Measurements from ENCODE around the gene STOML1.
"Not testable (repeated sequence)": the region's sequence is repeated elsewhere in the genome, so short reads cannot be mapped to it uniquely, and the experiment has no call there.

STOML1 gene

DNA sequence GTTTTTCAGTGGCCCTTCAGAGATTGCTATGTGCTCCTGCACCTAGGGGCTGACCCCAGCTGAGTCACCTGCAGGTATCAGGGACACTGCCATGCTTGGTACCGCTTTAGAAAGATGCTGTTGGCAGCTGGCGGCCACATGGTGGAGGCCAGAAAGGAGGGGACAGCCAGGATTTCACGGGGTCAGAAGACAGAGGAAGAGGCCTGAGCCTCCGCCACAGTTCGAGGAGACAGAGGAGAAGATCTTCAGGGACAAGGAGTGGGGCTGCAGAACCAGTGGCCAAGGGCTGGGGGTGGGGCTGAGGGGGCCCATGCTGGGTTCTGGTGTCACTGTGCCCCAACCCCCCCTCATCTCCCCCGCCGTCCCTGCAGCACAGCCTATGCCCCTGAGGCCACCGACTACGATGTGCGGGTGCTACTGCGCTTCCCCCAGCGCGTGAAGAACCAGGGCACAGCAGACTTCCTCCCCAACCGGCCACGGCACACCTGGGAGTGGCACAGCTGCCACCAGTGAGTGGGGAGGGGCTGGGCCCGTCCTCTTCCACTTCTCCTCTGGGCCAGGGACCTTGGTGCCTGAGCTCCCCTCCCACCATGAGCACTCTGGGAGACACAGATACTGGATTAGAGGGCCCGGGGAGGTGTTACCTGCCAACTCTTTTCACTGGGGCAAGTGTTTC is 45.9 kb downstream of the STOML1 start:
- no peak for DNase-seq (ENCODE audit: low spot score)

- no peak for DNase-seq (ENCODE audit: low spot score)
Measured at GRCh38 chr15:73945130-73945508, 47.0 kb downstream of the STOML1 start.

- DNase-seq (ENCODE audit: low spot score) = no peak
Measured at GRCh38 chr15:73944161-73945129, 47.6 kb downstream of the STOML1 start.

- DNase-seq (ENCODE audit: low spot score) = no peak
Measured at GRCh38 chr15:73942751-73943270, 49.3 kb downstream of the STOML1 start.

DNA sequence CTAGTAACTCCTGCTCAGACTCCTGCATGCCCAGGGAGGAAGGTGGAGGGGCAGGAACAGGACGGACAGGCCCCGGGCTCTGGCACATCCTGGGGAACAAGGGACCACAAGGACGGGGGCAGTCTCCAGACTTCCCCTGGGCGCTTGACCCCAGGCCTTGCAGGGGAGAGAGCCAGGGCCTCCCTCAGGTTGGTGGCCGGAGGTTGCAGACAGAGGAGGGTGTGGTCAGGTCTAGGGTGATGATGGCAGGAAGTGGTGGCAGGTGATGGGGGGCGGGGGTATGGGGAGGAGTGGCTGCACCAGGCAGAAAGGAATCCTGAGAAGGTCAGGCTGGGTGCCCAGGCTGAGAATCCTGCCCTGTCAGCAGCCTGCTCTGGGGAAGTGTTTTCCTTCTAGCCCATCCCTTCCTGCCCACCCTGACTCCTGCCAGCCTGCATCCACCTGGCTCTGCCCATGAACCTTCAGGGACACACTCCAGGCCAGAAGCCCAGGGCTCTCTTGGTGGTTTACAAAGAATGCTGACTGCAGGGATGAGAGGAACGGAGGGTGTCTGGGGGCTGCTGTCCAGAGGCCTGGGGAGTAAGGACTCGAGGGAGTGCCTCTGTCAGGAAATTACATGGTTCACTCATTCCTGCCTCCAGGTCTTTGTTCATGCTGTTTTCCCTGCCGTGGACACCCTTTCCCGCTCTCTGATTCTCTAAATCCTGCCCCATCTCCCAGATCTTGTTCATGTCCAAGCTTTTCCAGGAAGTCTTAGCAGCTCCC is 50.0 kb downstream of the STOML1 start:
- DNase-seq (ENCODE audit: low spot score) = no peak

- no peak for DNase-seq (ENCODE audit: low spot score)
Measured at GRCh38 chr15:73941449-73941848, 50.6 kb downstream of the STOML1 start.

DNA sequence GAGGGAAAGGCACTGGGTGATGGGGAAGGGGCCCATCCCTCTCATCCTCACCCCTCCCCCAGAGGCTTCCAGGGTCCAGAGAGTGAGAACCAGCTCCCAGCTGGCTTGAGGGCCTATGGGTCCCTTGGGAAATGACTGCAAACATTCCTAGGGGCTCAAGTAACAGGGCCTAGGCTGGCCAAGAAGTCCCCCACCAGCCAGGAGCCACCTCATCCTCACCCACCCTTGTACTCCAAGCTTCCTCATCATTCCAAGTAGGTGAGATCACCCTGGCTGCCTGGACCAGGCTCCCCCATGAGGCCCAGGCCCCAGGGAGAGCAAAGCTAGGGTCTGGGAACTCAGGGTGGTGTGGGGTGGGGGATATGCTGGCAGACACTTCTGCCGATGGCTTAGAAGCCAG is 51.1 kb downstream of the STOML1 start:
- DNase-seq (ENCODE audit: low spot score) = no peak

DNA sequence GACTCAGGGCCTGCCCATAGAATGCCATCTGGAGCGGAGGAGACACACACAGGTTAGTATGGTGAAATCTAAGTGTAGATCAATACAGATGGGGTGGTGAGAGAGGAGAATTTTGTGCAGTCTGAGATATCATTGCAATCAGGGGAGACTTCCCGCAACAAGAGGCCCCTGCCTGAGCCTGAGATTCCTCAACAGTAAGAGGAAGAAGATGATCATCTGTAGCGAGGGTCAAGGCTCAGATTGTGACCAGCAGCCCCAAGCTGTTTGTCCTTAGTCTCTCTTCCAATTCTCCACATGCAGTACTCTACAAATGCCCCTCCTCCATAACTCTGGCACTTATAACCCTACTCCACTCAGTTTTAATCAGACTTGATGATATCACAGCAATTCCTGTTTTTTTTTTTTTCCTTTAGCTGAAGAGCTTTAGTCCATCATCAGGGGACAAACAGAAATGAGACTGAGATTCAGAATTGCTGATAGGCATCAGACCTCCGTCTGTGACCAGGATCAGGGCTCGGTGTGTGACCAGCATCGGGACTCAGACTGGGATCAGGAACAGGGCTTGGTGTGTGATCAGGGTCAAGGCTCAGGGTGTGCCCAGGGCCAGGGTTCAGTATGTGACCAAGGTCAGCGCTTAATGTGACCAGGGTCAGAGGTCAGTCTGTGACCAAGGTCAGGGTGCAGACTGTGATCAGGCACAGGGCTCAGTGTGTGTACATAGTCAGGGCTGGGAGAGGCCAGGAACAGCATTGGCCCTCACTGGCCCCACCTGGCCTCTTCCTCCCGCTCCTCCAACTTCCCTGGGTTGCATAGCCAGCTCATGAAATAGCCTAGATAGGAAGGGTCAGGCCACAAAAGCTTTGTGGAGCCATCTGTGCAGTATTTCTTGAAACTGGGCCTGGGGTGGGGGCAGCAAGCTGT is 51.8 kb downstream of the STOML1 start:
- DNase-seq (ENCODE audit: low spot score) = no peak

GRCh38 chr15:73939138-73939537 is 53.0 kb downstream of the STOML1 start:
- DNase-seq (ENCODE audit: low spot score) = no peak

DNA sequence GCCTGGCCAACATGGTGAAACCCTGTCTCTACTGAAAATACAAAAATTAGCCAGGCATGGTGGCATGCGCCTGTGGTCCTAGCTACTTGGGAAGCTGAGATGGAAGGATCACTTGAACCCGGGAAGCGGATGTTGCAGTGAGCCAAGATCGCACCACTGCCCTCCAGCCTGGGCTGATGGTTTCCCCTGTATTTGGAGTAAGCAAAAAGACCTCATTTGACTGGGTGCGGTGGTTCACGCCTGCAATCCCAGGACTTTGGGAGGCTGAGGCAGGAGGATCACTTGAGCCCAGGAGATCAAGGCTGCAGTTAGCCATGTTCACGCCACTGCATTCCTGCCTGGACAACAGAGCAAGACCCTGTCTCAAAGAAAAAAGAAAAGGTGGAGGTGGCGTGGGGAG is 53.6 kb downstream of the STOML1 start:
- DNase-seq (ENCODE audit: low spot score) = not testable (repeated sequence)

DNA sequence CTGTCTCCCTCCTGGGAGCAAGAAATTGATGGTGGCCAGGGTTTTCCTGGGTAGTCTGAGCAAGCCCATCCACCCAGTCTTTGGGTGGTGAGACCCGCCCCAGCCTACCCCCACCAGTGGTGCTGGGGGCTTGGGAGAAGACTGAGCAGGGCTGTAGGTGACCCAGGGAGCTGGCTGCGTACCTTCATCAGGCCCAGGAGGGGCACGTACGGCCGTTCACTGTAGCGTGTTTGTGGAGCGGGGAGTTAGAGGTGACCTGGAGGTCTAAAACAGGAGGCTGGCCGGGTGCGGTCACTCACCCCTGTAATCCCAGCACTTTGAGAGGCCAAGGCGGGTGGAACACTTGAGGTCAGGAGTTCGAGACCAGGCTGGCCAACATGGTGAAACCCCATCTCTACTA is 54.4 kb downstream of the STOML1 start:
- no peak for DNase-seq (ENCODE audit: low spot score)

DNA sequence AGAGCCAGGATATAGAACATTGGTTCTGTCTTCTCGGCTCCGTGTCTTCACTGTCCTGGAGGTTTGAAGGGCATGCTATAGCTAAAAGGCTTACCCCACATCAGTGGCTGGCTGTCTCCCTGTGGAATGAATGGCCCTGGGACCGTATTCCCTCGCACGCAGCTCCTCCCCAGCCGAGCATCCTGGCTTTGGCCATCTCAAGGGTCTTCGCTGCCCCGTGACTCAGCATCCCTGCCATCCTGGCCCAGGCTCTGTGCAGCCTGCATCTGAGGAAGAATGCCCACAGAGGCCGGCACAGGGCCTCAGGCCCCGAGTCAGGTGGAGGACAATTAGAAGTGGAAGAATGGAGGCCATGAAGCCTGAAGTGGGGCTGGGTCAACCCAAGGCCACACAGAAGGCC is 54.8 kb downstream of the STOML1 start:
- no peak for DNase-seq (ENCODE audit: low spot score)

- no peak for DNase-seq (ENCODE audit: low spot score)
Measured at GRCh38 chr15:73936588-73937290, 55.4 kb downstream of the STOML1 start.

DNA sequence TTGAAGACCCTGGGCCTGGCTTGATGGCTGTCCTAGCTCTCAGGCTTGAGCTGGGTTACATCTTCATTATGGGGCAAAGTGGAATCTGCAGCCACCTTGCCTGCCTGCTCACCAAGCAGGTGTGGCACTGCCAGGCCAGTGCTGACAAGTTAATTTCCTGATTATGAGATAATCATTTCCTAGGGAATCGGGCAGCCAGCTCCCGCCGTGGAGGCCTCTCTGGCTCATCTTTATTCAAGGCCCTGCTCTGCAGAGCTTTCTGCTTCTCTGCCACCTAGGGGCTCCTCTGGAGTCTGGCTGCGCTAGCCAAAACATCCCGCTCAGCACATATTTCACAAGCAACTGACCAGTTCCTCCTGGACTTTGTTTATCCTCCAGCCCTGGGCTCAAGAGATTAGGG is 55.9 kb downstream of the STOML1 start:
- DNase-seq (ENCODE audit: low spot score) = no peak

GRCh38 chr15:73935547-73935946 is 56.5 kb downstream of the STOML1 start:
- DNase-seq (ENCODE audit: low spot score) = no peak

- no peak for DNase-seq (ENCODE audit: low spot score)
Measured at GRCh38 chr15:73934281-73934680, 57.8 kb downstream of the STOML1 start.

DNA sequence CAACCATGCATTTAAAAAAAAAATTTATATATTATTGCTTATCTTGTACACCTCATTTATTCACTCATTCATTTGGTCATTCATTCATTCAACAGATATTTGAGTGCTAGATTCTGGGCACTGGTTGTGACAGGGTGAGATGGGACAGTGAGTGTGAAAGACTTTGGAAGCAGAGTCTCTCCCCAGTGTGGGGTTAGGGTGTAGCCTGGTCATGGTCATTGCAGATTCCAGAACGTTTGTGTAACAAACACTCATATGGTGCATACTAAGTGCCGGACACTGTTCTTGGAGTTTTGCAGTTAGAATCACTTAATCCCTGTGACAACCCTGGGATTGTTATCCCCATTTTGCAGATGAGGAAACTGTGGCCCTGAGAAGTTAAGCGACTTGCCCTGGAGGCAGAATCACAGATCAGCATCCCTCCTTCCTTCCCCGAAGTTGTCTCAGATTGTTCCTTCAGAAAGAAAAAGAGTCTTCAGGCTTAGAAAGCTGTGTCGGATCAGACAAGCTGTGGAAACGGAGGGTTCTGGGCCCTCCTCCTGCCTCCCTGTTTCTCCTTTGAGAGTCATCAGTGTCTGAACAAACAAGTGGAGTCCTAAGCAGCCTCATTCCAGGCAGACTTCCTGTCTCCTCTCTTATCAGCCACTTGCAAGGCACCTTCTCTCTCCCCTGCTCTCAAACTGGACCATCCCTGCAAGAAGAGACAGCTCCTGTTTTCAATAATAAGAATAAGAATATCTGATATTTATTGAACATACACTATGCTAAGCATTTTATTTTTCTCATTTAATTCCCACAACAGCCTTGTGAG is 59.5 kb downstream of the STOML1 start:
- no peak for DNase-seq (ENCODE audit: low spot score)

DNA sequence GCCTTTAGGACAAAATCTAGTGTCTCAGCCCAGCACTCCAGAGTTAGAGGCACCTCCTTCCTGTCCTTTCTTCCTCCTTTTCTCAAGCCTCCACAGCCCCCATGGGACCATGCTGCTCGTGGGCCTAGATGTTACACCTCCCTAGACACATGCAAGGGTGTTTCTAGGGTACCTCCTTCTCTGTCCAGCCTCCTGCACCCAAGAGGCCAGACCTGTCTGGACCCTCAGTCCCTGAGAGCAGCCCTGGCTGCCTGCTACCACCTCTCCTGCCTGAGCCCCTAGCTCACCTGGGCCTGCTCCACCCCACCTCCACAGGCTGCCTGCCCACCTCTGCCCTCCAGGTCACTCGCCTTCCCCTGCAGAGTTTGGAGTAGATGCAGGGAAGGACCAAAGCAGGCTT is 60.7 kb downstream of the STOML1 start:
- DNase-seq (ENCODE audit: low spot score) = no peak

DNA sequence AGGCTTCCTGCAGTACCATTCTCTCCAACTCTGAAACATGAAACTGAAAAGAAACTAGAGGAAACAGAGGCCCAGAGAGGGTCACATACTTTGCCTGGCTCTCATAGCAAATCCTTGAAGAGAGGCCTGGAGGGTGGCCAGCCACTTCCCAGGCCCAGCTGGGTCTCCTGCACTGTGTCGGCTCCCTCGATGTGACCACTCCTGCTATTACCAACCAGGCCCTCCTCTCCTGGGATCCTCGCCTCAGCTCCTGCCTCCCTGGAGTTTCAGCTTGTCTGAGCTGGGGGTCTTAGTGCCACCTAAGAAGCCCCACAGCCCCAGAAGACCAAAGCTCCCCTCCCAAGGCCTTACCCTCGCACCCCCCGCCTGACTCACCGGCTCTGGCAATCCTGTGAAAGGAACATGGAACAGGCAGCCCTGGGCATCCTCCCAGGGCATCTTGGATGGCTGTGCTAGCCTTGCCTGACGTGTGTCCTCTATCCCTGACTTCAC is 61.3 kb downstream of the STOML1 start:
- no peak for DNase-seq (ENCODE audit: low spot score)

- DNase-seq (ENCODE audit: low spot score) = no peak
Measured at GRCh38 chr15:73930371-73930770, 61.7 kb downstream of the STOML1 start.
